Stimulated activated CD4-positive, alpha-beta T cell treated with anti-CD3 and anti-CD28 coated beads, Interleukin-4, amount 100 ng/mL, for 1 hour (primary cell): ENCODE measurements around the gene NLRP6.
"Not testable (repeated sequence)": the region's sequence is repeated elsewhere in the genome, so short reads cannot be mapped to it uniquely, and the experiment has no call there.

Experiments
- DNase-seq: peaks from one replicate; pipeline ENCODE4 v3.0.0-alpha.2; 2020

NLRP6 gene

DNA sequence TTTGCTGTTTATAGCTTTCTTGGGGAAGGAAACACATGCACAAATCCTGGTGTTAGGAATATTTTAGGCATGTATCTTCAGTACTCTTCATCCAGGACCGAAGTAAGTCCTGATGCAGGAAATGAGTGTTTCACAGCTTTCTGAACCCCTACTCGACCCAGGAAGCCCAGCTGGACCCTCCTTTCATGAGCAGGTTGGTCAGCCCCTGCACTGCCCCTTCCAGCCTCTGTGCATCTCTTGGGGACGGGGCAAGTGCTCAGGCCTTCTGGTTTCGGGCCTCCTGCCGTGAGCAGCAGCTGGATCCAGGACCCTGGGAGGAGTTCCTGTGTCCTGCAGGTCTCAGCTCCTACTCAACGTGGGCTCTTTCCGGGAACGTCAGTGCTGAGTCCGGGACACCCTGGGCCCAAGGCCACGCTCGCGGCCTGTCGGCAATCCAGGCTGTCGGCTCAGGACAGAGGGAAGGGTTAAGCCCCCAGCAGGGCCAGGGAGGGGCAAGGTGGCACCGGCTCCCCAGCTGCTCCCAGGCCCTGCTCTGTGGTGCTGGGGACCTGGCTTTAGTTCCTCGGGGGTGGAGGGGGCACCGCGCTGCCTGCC, 31.9 kb downstream of the NLRP6 start:
- DNase-seq, result not testable (repeated sequence)

- DNase-seq, result not testable (repeated sequence)
These were observed 33.0 kb downstream of the NLRP6 start for GRCh38 chr11:311013-311748.

- no peak for DNase-seq
These were observed 34.0 kb downstream of the NLRP6 start for GRCh38 chr11:312092-312816.

- no peak for DNase-seq
These were observed 35.1 kb downstream of the NLRP6 start for GRCh38 chr11:313304-313786.

GRCh38 chr11:313787-314553, 35.8 kb downstream of the NLRP6 start, which contains the start of gene IFITM1:
Gene IFITM1, plus strand, starts transcription at chr11:314040. Its CDS starts 131 bp downstream, at chr11:314171.
- DNase-seq, result peak; percentile 44

DNA sequence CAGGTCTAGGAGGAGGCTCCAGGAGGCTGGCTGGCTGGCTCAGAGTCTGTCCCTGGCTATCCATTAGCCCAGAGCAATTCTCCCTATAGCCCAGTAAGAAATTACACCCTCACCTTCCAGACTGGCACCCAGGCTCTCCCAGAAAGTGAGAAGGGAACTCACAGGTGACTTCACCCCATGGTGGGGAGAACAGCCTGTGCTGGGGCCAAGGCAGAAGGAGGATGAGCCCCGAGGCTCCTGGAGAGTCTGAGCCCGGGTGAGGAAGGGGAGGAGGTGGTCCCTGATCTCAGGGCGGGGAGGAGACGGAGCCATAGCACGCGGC, 36.3 kb downstream of the NLRP6 start:
- not testable (repeated sequence) for DNase-seq

DNA sequence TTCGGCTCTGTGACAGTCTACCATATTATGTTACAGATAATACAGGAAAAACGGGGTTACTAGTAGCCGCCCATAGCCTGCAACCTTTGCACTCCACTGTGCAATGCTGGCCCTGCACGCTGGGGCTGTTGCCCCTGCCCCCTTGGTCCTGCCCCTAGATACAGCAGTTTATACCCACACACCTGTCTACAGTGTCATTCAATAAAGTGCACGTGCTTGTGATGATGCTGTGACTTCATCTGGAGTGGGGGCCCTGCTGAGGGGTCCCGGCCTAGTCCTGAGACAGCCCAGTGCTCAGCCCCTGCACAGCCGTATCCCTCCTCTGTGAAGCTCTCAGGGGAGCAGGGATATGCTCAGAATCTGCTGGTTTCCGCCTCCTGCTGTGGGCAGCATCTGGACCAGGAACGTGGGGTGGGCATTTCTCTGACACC, 36.9 kb downstream of the NLRP6 start:
- DNase-seq, result no peak

DNA sequence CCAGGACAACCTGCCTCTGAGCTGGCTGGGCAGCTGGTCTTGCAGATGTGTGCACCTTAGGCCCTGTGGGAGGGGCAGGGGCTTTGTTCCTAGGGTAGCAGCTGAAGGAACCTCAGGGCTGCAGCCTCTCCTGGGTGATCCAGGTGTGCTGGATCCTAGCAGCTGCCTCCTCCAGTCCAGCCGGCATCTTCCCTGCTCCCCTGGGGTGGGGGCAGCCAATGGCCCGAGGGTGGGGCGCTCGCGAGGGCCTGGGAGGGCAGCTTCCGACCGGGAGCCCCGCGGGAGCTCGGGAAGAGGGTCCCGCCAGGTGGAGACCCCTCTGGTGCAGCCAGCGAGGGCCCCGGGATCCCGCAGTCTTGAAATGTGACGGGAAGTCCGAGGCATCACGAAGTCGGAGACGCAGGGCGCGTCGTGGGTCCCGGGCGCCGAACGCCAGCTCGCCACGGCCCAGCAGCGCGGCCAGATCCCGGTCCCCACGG, 37.3 kb downstream of the NLRP6 start:
- no peak for DNase-seq

DNA sequence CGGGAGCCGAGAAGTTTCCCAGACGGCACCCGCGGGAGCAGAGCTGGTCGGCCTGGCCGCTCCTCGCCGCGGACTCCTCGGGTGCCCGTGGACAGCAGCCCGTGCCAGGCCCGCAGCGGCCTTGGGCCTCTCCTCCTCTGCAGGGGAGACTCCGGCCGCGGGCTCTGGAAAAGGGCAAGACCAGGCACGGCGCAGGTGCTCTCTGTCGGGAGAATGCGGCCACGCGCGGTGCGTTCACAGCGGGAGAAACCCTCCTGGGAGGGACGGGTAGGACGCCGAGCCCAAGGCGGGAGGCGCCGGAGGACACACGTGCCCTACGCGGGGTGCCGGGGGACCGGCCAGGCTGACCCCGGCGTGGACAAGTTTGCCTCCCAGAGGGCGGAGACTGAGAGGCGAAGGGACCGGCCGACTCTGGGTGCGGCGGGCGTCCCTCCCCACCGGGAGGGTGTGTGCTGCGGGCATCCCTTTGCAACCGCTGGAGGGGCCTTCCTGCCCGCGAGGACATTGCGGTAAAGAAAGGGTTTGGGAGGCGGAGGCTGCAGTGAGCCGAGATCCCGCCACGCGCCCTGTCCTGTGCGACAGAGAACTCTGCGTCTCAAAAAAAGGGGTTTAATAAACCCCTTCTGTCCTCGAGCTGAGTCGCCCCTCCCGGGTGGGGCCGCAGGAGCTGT, 38.0 kb downstream of the NLRP6 start:
- no peak for DNase-seq

DNA sequence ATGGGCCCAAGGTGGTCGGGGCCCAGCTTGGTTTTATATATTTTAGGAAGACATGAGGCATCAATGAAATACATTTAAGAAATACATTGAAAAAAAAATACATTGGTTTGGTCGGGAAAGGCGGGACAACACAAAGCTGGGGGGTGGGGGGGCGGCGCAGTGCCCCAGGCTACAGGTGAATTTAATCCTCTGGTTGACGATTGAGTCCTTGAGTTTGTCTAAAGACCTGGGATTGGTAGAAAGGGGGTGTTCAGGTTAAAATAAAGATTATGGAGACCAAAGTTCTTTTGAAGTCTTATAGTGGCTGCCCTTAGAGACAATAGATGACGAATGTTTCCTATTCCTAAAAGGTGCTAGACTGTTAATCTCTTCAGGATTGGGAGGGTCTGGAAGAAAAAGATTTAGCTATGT, 38.7 kb downstream of the NLRP6 start:
- DNase-seq, result no peak

- not testable (repeated sequence) for DNase-seq
These were observed 39.6 kb downstream of the NLRP6 start for GRCh38 chr11:317668-318404.

- not testable (repeated sequence) for DNase-seq
These were observed 40.4 kb downstream of the NLRP6 start for GRCh38 chr11:318405-319120.

DNA sequence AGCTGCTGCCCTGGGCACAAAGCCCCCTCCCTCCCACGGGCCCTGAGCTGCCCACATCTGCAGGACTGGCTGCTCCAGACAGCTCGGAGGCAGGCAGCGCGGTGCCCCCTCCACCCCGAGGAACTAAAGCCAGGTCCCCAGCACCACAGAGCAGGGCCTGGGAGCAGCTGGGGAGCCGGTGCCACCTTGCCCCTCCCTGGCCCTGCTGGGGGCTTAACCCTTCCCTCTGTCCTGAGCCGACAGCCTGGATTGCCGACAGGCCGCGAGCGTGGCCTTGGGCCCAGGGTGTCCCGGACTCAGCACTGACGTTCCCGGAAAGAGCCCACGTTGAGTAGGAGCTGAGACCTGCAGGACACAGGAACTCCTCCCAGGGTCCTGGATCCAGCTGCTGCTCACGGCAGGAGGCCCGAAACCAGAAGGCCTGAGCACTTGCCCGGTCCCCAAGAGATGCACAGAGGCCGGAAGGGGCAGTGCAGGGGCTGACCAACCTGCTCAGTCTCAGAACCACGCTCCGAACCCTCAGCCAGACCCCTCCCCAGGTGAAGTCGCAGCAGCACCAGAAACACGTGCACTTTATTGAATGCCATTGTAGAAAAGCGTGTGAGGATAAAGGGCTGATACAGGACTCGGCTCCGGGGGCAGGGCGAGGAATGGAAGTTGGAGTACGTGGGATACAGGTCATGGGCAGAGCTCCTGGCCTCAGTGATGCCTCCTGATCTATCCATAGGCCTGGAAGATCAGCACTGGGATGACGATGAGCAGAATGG, 41.1 kb downstream of the NLRP6 start:
- DNase-seq, result not testable (repeated sequence)

DNA sequence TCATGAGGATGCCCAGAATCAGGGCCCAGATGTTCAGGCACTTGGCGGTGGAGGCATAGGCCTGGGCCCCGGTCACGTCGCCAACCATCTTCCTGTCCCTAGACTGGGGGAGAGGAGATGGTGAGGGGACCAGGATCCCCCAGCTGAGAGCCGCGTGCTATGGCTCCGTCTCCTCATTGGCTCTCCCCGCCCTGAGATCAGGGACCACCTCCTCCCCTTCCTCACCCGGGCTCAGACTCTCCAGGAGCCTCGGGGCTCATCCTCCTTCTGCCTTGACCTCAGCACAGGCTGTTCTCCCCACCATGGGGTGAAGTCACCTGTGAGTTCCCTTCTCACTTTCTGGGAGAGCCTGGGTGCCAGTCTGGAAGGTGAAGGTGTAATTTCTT, 41.7 kb downstream of the NLRP6 start:
- not testable (repeated sequence) for DNase-seq

DNA sequence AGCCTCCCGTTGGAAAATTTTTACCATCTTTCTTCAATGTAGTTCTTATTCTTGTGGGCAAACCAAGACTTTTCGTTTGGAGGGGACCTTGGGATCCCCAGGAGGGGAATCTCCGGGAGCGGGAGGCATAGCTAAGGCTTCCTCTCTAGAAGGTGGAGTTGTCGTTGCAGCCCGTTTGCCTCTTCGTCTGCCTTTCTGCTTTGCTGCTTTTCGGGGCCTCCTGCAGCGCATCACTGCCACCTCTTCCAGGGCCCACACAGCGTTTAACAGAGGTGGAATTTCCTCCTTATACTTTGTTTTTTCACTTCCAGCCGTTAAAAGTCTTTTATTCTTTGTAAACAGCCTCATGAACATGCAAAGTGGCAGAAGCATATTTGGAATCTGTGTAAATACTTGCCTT, 45.9 kb downstream of the NLRP6 start:
- no peak for DNase-seq

- DNase-seq, result not testable (repeated sequence)
These were observed 46.6 kb downstream of the NLRP6 start for GRCh38 chr11:324593-325517.

- no peak for DNase-seq
These were observed 47.8 kb downstream of the NLRP6 start for GRCh38 chr11:325796-326591.

GRCh38 chr11:326592-326841, 48.3 kb downstream of the NLRP6 start:
- no peak for DNase-seq
